GM12801 (cell line): ENCODE measurements around the gene GPR61.

Experiments used
- TF ChIP-seq, protein P1 (sequence below): IDR thresholded peaks from one replicate; pipeline ENCODE4 v1.5.1; 2011; ENCODE audit warnings: control low read depth; ENCODE audit not compliant: insufficient read length; ENCODE audit errors: extremely low read depth

The GPR61 gene

DNA sequence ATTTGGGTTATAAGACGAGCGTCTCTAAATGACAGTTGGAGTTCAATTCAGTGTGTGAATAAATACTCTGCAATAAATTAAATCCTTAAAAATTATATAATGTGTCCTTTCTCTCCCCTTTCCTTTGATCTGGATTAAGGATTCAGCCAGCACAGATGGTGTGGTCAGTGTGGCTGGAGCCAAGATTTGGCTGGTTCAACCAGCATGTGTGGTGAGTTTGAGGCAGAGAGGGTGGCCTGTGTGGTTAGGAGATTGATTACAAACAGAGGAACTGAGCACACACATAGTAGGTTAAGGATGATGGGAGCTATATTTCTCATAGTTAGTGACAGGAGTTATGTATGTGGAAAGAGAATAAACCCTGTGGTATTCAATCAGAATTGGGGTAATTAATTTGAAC is 16.0 kb upstream of the GPR61 start:
- TF ChIP-seq, protein P1, sequence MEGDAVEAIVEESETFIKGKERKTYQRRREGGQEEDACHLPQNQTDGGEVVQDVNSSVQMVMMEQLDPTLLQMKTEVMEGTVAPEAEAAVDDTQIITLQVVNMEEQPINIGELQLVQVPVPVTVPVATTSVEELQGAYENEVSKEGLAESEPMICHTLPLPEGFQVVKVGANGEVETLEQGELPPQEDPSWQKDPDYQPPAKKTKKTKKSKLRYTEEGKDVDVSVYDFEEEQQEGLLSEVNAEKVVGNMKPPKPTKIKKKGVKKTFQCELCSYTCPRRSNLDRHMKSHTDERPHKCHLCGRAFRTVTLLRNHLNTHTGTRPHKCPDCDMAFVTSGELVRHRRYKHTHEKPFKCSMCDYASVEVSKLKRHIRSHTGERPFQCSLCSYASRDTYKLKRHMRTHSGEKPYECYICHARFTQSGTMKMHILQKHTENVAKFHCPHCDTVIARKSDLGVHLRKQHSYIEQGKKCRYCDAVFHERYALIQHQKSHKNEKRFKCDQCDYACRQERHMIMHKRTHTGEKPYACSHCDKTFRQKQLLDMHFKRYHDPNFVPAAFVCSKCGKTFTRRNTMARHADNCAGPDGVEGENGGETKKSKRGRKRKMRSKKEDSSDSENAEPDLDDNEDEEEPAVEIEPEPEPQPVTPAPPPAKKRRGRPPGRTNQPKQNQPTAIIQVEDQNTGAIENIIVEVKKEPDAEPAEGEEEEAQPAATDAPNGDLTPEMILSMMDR, result no peak

DNA sequence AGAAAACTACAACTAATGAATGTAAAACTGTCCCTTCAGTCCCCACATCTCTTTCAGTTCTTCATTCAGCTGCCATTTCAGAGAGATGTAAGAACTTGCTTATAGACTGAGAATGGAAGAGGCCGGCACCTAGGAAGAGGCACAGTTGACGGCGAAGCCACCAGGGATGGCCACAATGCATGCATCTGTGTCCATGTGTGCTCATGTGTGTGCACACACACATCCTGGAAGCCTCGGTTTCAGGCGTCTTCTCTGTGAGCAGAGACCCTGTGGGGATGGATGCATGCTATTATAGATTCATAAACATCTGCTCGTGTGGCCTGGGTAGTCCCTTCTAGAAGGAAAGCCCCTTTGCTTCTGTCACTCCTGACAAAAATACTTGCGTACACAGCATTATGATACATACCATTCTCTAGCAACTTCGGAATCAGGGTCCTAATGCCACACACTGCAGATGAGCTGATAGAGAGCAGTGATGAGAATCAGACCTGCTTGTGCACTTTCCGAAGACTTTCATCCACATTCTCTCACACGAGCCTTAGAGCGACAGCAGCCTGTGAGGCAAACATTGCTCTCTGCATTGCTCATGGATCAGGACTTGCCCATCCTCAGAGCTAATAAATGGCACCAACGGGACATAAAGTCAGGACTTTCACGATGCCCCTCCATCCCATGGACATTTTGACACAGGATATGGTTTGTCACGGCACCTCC is 12.4 kb upstream of the GPR61 start:
- TF ChIP-seq, protein P1, result no peak

DNA sequence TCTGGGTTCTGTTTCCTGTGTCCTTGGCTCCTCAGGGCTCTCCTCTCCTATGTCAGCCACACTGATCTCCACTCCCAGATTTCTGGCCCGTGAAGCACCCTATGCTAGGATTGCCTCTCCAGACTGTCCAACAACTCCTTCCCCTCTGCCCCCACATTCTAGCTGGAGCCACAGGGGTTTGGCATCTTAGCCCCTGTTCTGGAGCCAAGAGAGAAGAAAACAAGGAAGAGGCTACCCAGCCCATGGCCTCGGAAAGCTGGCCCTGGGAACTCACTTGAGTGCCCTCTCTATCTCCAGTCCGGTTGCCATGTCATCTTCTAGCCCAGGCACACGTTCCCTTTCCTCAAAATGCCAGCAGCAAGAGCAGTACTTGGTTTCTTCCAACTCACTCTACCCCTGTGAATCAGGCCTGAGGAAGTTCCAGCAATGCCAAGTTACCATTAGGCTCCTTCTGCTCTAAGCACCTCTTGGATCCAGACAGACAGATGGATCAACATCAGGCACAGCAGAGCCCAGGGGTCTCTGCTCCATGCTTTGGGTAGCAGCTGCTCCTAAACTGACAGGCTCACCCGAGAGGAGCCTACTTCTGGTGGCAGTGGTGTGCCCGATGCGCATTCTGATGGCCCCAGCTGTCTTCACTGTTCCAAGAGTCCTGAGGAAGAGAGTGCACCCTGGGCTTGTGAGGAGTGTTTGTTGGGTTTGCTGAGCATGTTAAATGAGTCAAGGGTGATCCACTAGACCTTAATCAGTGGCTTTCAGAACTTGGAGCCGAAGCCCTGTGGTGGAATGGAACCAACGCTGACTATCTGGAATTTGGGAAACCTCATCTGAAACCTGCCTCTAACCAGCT is 11.6 kb upstream of the GPR61 start:
- TF ChIP-seq, protein P1, result no peak

DNA sequence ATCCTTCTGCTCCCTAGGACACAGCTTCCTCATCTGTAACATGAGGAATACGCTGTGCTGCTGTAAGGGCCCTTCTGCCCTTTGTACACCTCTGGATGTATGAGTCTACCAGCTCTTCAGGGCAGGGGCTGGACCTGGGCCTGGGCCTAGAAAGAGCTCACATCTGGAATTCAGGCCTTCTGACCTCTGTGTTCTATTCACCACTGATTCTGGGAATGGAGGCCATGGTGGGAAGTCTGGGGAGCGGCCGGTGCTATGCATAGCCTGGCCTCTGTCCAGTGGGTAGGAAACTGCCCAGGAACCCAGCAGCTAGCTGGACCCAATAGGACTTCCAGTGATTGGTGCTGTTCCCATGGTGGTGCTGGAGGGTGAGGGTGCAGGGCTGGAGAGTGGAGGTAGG is 11.0 kb upstream of the GPR61 start:
- TF ChIP-seq, protein P1, result no peak

DNA sequence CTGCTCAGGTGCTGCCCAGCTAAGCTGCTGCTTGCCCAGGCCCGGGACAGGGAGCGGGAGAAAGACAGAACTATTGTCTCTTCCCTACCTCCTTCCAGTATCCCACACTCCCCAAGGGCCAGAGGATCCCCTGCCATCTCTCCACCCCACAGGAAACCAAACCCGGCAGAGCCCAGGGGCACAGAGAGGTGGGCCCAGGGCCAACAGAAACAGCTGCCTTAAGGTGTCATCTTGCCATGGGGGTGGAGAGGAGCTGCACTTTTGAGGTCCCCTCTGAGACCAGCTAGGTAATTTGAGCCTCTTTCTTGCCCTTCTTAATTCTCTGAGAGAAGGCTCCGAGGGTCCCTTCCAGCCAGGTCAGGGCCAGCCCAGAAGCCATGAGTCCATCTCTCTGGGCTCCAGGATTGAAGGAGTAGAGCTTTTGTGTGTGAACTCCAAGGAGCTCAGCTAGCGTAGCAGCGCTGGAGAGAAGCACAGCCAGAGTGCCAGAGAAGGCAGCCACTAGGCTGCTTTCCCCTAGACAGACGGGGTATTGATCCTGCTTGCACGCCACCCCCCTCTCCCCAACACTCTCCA is 9.7 kb upstream of the GPR61 start:
- TF ChIP-seq, protein P1, result no peak

DNA sequence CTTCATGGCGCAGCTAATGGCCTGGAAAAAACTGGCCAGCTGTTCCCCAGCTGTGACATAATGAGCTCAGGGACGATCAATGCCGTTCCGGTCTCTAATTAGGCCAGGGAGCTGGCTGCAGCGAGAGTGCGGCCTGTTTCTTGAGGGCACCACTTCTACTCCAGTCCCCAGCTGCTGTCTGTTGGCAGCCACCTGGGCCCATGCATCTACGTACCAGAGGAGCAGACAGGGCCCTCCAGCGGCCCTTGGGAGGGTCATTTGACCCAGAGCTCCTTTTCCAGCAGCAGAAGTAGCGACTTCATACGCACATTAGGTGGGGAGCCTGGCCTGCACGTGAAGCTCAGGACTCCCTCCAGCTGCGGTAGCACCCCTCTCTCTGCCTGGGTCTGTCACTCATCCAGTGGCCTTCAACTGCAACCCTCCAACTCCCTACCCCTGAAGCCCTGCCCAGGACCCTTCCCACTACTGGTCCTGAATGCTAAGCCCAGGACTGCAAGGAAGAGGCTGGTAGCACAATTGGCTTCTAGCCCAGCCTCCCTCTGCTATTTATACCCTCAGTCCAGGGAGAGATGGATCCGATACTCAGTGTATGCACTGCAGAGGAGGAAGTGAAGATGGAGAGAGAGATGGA is 9.1 kb upstream of the GPR61 start:
- TF ChIP-seq, protein P1, result no peak

DNA sequence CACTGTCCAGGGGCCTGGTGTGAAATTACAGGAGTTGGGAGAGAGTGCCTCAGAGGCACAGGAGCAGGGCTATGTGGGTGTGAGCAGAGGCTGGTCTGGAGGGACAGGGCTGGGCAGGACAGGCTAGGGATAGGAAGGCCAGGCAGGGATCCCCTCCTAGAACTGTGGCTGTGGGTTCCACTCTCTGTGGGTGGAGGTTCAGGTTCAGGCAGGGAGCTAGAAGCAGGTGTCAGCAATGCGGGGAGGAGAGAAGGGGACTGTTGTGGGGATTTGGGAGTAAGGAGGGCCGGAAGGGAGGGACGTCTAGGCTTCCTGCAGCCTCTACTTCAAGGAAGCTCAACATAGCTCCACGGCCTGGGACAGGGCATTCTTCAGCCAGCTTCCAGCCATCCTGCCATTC is 8.3 kb upstream of the GPR61 start:
- TF ChIP-seq, protein P1, result no peak
